A673 (cell line): ENCODE results near the gene TAPBPL.

Source experiments
- EZH2 ChIP-seq: fragments of 200-600 bp; sonication (generic); IDR thresholded peaks from 2 replicates; pipeline ENCODE4 v1.6.1; 2017; ENCODE audit warnings: borderline replicate concordance, low read depth, mild to moderate bottlenecking, mixed read lengths, antibody characterized with exemption, low read length; ENCODE audit not compliant: poor library complexity, severe bottlenecking
- TF ChIP-seq, protein P1 (sequence below): fragments of 300-800, 200-600 bp; sonication (generic); conservative IDR thresholded peaks from 2 replicates; pipeline ENCODE4 v1.5.1; 2017; ENCODE audit warnings: low read depth, mild to moderate bottlenecking, antibody characterized with exemption, low read length, moderate library complexity, mixed read lengths

DNA sequence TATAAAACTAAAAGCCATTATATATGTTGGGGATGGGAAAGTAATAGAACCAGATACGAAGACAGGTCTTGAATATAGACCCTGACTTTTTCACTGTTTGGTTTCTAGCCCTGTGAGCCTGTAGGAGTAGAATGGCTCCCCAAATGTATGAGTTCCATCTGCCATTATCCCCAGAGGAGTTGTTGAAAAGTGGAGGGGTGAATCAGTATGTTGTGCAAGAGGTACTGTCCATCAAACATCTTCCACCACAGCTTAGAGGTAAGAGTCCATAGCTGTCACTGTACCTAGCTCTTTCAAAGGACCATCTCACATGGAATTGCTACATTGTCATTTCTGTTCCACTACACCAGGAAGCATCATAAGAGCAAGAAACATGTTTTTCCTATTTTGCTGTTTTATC is 43.1 kb downstream of the TAPBPL start:
- TF ChIP-seq, protein P1, sequence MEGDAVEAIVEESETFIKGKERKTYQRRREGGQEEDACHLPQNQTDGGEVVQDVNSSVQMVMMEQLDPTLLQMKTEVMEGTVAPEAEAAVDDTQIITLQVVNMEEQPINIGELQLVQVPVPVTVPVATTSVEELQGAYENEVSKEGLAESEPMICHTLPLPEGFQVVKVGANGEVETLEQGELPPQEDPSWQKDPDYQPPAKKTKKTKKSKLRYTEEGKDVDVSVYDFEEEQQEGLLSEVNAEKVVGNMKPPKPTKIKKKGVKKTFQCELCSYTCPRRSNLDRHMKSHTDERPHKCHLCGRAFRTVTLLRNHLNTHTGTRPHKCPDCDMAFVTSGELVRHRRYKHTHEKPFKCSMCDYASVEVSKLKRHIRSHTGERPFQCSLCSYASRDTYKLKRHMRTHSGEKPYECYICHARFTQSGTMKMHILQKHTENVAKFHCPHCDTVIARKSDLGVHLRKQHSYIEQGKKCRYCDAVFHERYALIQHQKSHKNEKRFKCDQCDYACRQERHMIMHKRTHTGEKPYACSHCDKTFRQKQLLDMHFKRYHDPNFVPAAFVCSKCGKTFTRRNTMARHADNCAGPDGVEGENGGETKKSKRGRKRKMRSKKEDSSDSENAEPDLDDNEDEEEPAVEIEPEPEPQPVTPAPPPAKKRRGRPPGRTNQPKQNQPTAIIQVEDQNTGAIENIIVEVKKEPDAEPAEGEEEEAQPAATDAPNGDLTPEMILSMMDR, result no peak
- TF ChIP-seq EZH2, result no peak
